Loucy (cell line): ENCODE results near the gene GPC1.

Source experiments
- H2AFZ ChIP-seq: fragments of 200-600 bp; sonication (generic); 2 replicates; pipeline ENCODE4 v1.6.0; 2016; ENCODE audit warnings: antibody characterized with exemption, mild to moderate bottlenecking, low read length, moderate library complexity
- H3F3A ChIP-seq: fragments of 200-600 bp; 2 replicates; pipeline ENCODE4 v1.6.0; 2016; ENCODE audit warnings: antibody characterized with exemption, low read depth, mild to moderate bottlenecking
- H3K27me3 ChIP-seq: fragments of 200-600 bp; sonication (generic); 2 replicates; pipeline ENCODE4 v1.6.1; 2014; ENCODE audit warnings: low read length, mild to moderate bottlenecking; ENCODE audit not compliant: insufficient read depth, poor library complexity, severe bottlenecking
- H3K36me3 ChIP-seq: fragments of 200-600 bp; sonication (generic); 2 replicates; pipeline ENCODE4 v1.6.1; 2016; ENCODE audit warnings: low read length; ENCODE audit not compliant: insufficient read depth
- H3K4me1 ChIP-seq: fragments of 200-600 bp; sonication (generic); 2 replicates; pipeline ENCODE4 v1.5.1; 2014; ENCODE audit warnings: low read length, mild to moderate bottlenecking; ENCODE audit not compliant: insufficient read depth, poor library complexity, severe bottlenecking
- H3K4me2 ChIP-seq: fragments of 200-600 bp; sonication (generic); 2 replicates; pipeline ENCODE4 v1.6.0; 2014; ENCODE audit warnings: antibody characterized with exemption, low read length, low read depth, mild to moderate bottlenecking; ENCODE audit not compliant: poor library complexity, severe bottlenecking
- H3K4me3 ChIP-seq: fragments of 200-600 bp; sonication (generic); 2 replicates; pipeline ENCODE4 v1.5.1; 2014; ENCODE audit warnings: low read length, mild to moderate bottlenecking, mixed read lengths; ENCODE audit not compliant: poor library complexity, severe bottlenecking
- H3K79me2 ChIP-seq: fragments of 200-600 bp; sonication (generic); 2 replicates; pipeline ENCODE4 v1.6.1; 2014; ENCODE audit warnings: low read length; ENCODE audit not compliant: insufficient read depth
- H3K9ac ChIP-seq: fragments of 200-600 bp; sonication (generic); 2 replicates; pipeline ENCODE4 v1.6.0; 2014; ENCODE audit warnings: mild to moderate bottlenecking, low read depth, low read length, moderate library complexity; ENCODE audit not compliant: poor library complexity, severe bottlenecking
- H3K9me2 ChIP-seq: fragments of 200-600 bp; sonication (generic); replicated peaks from 2 replicates; pipeline ENCODE4 v1.6.1; 2016; ENCODE audit warnings: low read depth, low read length, mixed read lengths
- H3K9me3 ChIP-seq: fragments of 200-600 bp; sonication (generic); 2 replicates; pipeline ENCODE4 v1.6.1; 2014; ENCODE audit warnings: mild to moderate bottlenecking, antibody characterized with exemption, low read length, low read depth; ENCODE audit not compliant: insufficient read depth
- H4K20me1 ChIP-seq: fragments of 200-600 bp; sonication (generic); 2 replicates; pipeline ENCODE4 v1.6.0; 2014; ENCODE audit warnings: antibody characterized with exemption, low read length, mild to moderate bottlenecking; ENCODE audit not compliant: insufficient read depth, poor library complexity, severe bottlenecking
- EZH2phosphoT487 ChIP-seq: fragments of 200-600 bp; IDR thresholded peaks from 2 replicates; pipeline ENCODE4 v1.6.1; 2018; ENCODE audit warnings: antibody characterized with exemption, mild to moderate bottlenecking, moderate library complexity, borderline replicate concordance
- TF ChIP-seq, protein P1 (sequence below): fragments of 200-600 bp; sonication (generic); conservative IDR thresholded peaks from 2 replicates; pipeline ENCODE4 v1.5.1; 2014; ENCODE audit warnings: mild to moderate bottlenecking, antibody characterized with exemption, low read length

The GPC1 gene

DNA sequence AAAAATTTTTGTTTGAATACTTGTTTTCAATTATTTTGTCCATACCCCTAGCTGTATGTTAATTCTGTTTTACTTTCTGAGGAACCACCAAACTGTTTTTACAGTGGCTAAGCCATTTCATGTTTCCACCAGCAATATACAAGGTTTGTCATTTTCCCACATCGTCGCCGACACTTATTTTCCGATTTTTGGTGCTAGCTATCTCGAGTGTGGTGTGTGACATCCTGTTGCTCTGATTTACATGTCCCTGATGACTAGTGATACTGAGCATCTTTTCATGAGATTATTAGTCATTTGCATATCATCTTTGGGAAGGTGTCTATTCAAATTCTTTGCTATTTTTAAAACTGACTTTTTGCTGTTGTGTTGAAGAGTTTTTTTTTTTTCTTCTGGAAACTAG is 7.2 kb upstream of the GPC1 start:
- Histone ChIP-seq H3F3A (no peaks in the 10 kb centered on the region), H3K9ac (no peak overlapping the region), H3K4me1 (no peaks in the 10 kb centered on the region), H3K36me3 (no peaks in the 10 kb centered on the region), H3K9me2 (no peaks in the 10 kb centered on the region), H3K4me3 (no peak overlapping the region), H3K27me3 (no peaks in the 10 kb centered on the region), H4K20me1 (no peaks in the 10 kb centered on the region), H3K4me2 (no peak overlapping the region), H2AFZ (no peak overlapping the region), H3K79me2 (no peaks in the 10 kb centered on the region), H3K9me3 (peaks cover 6% of the 10 kb centered on the region; the same call in 1 of the 2 replicates)
- no peak for TF ChIP-seq EZH2phosphoT487
- TF ChIP-seq, protein P1, sequence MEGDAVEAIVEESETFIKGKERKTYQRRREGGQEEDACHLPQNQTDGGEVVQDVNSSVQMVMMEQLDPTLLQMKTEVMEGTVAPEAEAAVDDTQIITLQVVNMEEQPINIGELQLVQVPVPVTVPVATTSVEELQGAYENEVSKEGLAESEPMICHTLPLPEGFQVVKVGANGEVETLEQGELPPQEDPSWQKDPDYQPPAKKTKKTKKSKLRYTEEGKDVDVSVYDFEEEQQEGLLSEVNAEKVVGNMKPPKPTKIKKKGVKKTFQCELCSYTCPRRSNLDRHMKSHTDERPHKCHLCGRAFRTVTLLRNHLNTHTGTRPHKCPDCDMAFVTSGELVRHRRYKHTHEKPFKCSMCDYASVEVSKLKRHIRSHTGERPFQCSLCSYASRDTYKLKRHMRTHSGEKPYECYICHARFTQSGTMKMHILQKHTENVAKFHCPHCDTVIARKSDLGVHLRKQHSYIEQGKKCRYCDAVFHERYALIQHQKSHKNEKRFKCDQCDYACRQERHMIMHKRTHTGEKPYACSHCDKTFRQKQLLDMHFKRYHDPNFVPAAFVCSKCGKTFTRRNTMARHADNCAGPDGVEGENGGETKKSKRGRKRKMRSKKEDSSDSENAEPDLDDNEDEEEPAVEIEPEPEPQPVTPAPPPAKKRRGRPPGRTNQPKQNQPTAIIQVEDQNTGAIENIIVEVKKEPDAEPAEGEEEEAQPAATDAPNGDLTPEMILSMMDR: no peak

DNA sequence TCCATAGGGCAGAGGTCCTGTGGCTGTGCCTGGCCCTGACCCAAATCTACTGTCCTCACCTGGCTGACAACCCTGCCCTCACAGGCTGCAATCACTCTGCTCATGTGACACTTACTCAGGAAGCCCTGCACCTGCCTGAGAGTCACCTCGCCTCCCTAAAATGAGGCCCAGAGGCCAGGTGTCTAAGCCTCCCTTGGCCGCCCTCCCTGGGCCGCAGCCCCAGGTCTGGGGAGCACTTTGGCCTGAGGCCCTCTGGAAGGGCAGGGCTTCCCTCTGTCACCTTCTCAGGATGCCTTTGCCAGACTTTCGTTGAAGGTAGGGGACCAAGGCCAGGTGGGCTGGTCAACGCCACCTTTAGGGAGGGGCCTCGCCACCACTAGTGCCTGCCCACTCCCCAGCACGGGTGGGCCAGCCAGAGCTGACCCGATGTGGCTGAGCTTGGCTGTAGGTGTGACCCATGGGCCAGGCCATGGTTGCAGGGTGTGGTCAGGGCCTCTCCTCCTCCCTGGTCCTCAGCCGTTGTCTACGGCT is 6.1 kb upstream of the GPC1 start:
- Histone ChIP-seq H3K4me2 (no peak overlapping the region), H3K27me3 (no peaks in the 10 kb centered on the region), H3K9me3 (no peaks in the 10 kb centered on the region; the same call in 1 of the 2 replicates), H3F3A (no peaks in the 10 kb centered on the region), H3K36me3 (no peaks in the 10 kb centered on the region), H3K79me2 (no peaks in the 10 kb centered on the region), H4K20me1 (no peaks in the 10 kb centered on the region), H3K9me2 (no peaks in the 10 kb centered on the region), H3K4me1 (peaks cover 8% of the 10 kb centered on the region), H2AFZ (no peak overlapping the region), H3K4me3 (no peak overlapping the region), H3K9ac (no peak overlapping the region)
- TF ChIP-seq, protein P1: no peak
- no peak for TF ChIP-seq EZH2phosphoT487

DNA sequence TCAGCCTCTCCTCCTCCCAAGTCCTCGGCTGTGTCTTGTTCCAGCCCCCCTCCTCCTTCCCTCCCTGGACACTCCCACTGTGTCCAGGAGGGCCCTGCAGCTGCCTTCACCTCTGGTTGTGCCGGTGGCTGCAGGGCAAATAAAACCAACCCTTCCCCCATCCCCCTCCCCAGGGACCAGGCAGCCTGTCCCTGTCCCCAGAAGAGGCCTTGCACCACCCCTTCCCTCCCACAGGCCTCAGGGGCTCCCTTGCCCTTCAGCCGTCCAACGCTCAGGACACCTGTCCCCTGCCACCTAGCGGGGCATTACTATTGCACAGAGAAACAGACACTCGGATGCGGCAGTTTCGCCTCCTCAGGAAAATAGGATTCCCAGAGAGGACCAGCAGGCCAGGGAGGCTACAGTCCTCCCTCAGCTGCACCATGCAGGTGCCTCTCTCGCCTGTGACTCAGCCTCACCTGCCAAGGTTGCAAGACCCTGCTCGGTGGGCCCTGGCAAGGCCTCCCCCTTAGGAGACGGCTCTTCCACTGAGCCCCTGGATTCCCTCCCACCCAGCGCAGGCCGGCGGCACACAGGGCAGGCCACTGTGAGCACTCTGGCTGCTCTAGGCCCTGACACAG is 5.5 kb upstream of the GPC1 start:
- Histone ChIP-seq H3K4me3 (no peak overlapping the region), H3K79me2 (no peaks in the 10 kb centered on the region), H3K27me3 (no peaks in the 10 kb centered on the region), H3K36me3 (no peaks in the 10 kb centered on the region), H3K4me1 (peaks cover 14% of the 10 kb centered on the region), H3K9me3 (no peaks in the 10 kb centered on the region; the same call in 1 of the 2 replicates), H3F3A (no peaks in the 10 kb centered on the region), H3K9ac (no peak overlapping the region), H3K9me2 (no peaks in the 10 kb centered on the region), H2AFZ (no peak overlapping the region), H4K20me1 (no peaks in the 10 kb centered on the region), H3K4me2 (no peak overlapping the region)
- TF ChIP-seq EZH2phosphoT487: no peak
- TF ChIP-seq, protein P1: no peak
